ENCODE data around the gene WWC1. TPM values are rescaled to one million over a fixed set of nuclear protein-coding genes. Genes with fewer than 3 reads are reported as not detected.

WWC1 gene
- total and polyA plus RNA-seq, 9 of the 15 experiments (the other 6 are each of a cell fraction or from before 2014, with no cell fraction given): under 0.01 to 0.54 (median 0.42) TPM; not detected in 6

GRCh38 chr5:168486136-168486879, 194.9 kb downstream of the WWC1 start, which contains the start of gene RARS1 (continued):
- TF ChIP-seq CHAMP1 (IDR thresholded peaks at IDR 0.05) (no peak), POLR2A (conservative IDR thresholded peaks at IDR 0.05) (peak; percentile 98), MTA3 (IDR thresholded peaks at IDR 0.05; ENCODE audit: borderline replicate concordance) (peak; percentile 58; the same call in 1 of the 2 replicates), POLR2B (IDR thresholded peaks at IDR 0.05; ENCODE audit: low read depth, partially characterized antibody) (peak; percentile 97), PTBP1 (IDR thresholded peaks at IDR 0.05; ENCODE audit: low read depth, low read length) (no peak), GABPB1 (CRISPR knock-in tag; IDR thresholded peaks at IDR 0.05) (peak; percentile 99), ZNF395 (CRISPR knock-in tag; IDR thresholded peaks at IDR 0.05) (no peak), ZNF444 (CRISPR knock-in tag; IDR thresholded peaks at IDR 0.05) (no peak), TCF3 (CRISPR knock-in tag; IDR thresholded peaks at IDR 0.05) (peak; percentile 41; the same call in 1 of the 2 replicates), EWSR1 (IDR thresholded peaks at IDR 0.05; ENCODE audit: borderline replicate concordance, low read depth, partially characterized antibody) (no peak), HSF4 (CRISPR knock-in tag; IDR thresholded peaks at IDR 0.05; ENCODE audit: borderline replicate concordance) (no peak), NBN (IDR thresholded peaks at IDR 0.05; ENCODE audit: low read depth) (no peak), PML (IDR thresholded peaks at IDR 0.05; ENCODE audit: low read length) (peak; percentile 89), SNRNP70 (optimal IDR thresholded peaks at IDR 0.05; ENCODE audit: low read depth, low read length) (no peak), ZBTB43 (CRISPR knock-in tag; IDR thresholded peaks at IDR 0.05) (no peak), HNRNPH1 (optimal IDR thresholded peaks at IDR 0.05; ENCODE audit: low read depth, low read length) (no peak), THRB (CRISPR knock-in tag; conservative IDR thresholded peaks at IDR 0.05) (no peak), ZNF232 (CRISPR knock-in tag; IDR thresholded peaks at IDR 0.05) (no peak), NUFIP1 (IDR thresholded peaks at IDR 0.05; ENCODE audit: partially characterized antibody) (no peak), TCFL5 (CRISPR knock-in tag; conservative IDR thresholded peaks at IDR 0.05) (no peak), ELK3 (CRISPR knock-in tag; IDR thresholded peaks at IDR 0.05) (no peak), BRD9 (IDR thresholded peaks at IDR 0.05; ENCODE audit: low read depth, partially characterized antibody) (no peak)

Data from K562 (cell line).